ENCODE data around the gene THAP9.
"Not testable (repeated sequence)": the region's sequence is repeated elsewhere in the genome, so short reads cannot be mapped to it uniquely, and the experiment has no call there.

The THAP9 gene, protein sequence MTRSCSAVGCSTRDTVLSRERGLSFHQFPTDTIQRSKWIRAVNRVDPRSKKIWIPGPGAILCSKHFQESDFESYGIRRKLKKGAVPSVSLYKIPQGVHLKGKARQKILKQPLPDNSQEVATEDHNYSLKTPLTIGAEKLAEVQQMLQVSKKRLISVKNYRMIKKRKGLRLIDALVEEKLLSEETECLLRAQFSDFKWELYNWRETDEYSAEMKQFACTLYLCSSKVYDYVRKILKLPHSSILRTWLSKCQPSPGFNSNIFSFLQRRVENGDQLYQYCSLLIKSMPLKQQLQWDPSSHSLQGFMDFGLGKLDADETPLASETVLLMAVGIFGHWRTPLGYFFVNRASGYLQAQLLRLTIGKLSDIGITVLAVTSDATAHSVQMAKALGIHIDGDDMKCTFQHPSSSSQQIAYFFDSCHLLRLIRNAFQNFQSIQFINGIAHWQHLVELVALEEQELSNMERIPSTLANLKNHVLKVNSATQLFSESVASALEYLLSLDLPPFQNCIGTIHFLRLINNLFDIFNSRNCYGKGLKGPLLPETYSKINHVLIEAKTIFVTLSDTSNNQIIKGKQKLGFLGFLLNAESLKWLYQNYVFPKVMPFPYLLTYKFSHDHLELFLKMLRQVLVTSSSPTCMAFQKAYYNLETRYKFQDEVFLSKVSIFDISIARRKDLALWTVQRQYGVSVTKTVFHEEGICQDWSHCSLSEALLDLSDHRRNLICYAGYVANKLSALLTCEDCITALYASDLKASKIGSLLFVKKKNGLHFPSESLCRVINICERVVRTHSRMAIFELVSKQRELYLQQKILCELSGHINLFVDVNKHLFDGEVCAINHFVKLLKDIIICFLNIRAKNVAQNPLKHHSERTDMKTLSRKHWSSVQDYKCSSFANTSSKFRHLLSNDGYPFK

GRCh38 chr4:82900411-82901182 lies at the start of gene THAP9:
THAP9 (plus strand) TSS chr4:82900735; CDS start chr4:82900803, 68 bp downstream.
- peak; percentile 94 for DNase-seq

DNA sequence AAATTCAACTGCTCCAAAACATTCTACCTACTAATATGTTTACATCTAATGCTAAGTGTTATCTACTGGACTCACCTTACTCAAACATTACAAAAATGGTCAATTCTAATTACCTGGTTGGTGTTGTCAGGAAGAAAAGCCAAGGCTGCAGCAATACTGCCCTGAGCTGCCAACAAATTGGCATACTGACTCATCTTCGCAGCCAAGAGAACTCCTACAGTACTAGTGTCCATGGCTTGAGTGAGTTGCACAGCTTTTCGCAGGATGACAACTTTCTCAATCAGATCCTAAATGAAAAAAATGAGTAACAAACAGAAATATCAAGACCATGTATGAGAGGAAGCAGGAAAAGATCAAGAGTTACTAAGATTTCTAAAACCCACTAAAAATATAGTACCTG lies 49.2 kb upstream of the THAP9 start:
- no peak for DNase-seq

DNA sequence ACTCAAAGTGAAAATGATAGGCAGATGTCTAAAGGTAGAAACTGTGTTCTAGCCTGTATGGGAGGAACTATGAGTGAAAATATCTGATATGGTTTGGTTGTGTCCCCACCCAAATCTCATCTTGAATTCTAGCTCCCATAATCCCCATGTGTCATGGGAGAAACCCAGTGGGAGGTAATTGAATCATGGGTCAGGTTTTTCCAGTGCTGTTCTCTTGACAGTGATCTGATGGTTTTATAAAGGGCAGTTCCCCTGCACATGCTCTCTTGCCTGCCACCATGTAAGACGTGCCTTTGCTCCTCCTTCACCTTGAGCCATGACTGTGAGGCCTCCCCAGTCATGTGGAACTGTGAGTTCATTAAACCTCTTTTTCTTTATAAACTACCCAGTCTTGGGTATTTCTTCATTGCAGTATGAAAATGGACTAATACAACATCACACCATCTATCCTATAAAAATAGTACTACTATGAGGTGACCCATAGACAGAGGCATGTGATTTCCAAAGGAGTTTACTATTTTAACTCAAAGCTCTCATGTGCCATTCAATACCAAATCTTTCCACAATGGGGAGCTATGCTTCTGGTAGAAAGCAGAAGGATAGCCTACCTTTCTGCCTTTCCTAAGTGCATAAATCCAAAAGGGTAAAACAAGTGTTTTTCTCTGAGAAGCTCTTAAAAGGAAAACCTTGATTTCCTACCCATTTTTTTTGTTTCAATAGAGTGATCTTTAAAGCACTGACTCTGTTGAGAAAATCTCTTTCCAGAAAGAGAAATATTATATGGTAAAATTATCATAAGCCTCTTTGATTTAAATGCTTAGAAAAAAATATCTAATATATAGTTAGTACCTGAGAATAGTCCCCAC lies 48.4 kb upstream of the THAP9 start:
- DNase-seq: peak in 1 of 2 experiments; percentile 40

GRCh38 chr4:82852751-82853285 lies 47.7 kb upstream of the THAP9 start:
- DNase-seq: peak in 1 of 2 experiments; percentile 1

DNA sequence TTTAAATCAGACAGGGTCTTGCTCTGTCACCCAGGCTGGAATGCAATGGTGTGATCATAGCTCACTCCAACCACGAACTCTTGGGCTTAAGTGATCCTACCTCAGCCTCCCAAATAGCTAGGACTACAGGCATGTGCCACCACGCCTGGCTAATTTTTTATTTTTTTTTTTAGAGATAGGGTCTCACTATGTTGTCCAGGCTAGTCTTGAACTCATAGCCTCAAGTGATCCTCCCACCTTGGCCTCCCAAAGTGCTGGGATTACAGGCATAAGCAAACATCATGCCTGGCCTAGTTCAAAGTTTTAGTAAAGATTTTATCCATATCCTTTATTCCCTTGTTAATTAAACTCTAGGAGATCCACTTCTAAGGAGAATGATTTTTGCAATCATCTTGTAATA lies 40.0 kb upstream of the THAP9 start:
- not testable (repeated sequence) for DNase-seq

- no peak for DNase-seq
Measured at GRCh38 chr4:82861529-82861928, 39.0 kb upstream of the THAP9 start.

- no peak for DNase-seq
Measured at GRCh38 chr4:82864336-82864979, 36.1 kb upstream of the THAP9 start.

- DNase-seq: no peak
Measured at GRCh38 chr4:82865592-82865991, 34.9 kb upstream of the THAP9 start.

- not testable (repeated sequence) for DNase-seq
Measured at GRCh38 chr4:82866033-82866432, 34.5 kb upstream of the THAP9 start.

- DNase-seq: no peak
Measured at GRCh38 chr4:82866706-82867385, 33.7 kb upstream of the THAP9 start.

- DNase-seq: no peak
Measured at GRCh38 chr4:82868572-82868971, 32.0 kb upstream of the THAP9 start.

GRCh38 chr4:82885410-82885809 lies 15.1 kb upstream of the THAP9 start:
- DNase-seq: no peak

GRCh38 chr4:82886147-82886942 lies 14.2 kb upstream of the THAP9 start:
- DNase-seq: no peak

DNA sequence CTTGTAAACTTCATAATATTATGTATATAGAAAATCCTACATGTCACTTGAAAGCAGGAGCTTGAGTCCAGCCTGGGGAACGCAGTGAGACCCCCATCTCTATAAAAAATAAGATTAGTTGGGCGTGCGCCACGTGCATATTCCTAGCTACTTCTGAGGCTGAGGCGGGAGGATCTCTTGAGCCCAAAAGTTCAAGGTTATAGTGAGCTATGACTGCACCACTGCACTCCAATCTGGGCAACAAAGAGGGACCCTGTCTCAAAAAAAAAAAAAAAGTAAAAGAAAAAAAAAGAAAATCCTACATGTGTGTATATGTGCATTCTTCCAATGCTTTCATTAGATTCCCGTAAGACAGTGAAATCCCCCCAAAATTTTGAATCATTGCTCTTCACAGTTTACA lies 11.2 kb upstream of the THAP9 start:
- no peak for DNase-seq

DNA sequence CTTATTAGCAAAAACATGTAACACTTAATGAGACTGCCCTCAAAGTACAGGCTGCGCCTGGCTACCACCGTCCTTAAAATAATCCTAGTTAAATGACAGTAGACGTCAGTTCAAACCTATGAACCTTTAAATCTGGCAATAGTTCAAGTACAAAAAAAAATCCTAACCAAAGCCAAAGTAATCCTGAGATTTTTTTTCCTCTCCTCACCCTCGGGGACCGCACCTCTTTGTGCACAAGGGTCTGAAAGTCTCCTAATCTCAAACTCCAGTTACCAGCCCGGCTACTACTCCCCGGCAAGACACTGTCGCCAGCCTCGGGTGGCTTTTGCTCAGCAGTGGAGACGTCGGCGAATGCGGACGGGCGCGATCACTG lies 10.0 kb upstream of the THAP9 start:
- no peak for DNase-seq

GRCh38 chr4:82890901-82891706 lies 9.4 kb upstream of the THAP9 start, which contains the start of gene SEC31A:
SEC31A (minus strand) TSS chr4:82891153; CDS start chr4:82881936, 9,217 bp downstream.
- peak; percentile 68 to 96 for DNase-seq

GRCh38 chr4:82891707-82892466 lies 8.6 kb upstream of the THAP9 start:
- DNase-seq: no peak

DNA sequence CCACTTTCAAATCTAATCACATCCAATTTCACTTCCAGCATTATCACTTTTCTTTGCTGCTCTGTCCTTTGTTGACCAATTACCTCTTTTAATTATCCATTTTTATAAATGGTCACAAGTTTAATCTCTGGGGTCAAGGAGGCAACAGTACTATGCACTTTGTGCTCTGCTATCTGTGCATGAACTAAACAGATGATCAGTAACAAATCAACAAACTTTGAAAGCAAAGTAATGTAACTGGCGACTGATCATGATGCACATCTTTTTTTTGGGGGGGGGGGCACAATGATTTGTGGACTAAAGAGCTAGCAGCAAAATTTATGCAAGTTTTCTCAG lies 8.1 kb upstream of the THAP9 start:
- no peak for DNase-seq
